ENCODE data around the gene ATAD5.
"Not testable (repeated sequence)": the region's sequence is repeated elsewhere in the genome, so short reads cannot be mapped to it uniquely, and the experiment has no call there.

ATAD5 gene

DNA sequence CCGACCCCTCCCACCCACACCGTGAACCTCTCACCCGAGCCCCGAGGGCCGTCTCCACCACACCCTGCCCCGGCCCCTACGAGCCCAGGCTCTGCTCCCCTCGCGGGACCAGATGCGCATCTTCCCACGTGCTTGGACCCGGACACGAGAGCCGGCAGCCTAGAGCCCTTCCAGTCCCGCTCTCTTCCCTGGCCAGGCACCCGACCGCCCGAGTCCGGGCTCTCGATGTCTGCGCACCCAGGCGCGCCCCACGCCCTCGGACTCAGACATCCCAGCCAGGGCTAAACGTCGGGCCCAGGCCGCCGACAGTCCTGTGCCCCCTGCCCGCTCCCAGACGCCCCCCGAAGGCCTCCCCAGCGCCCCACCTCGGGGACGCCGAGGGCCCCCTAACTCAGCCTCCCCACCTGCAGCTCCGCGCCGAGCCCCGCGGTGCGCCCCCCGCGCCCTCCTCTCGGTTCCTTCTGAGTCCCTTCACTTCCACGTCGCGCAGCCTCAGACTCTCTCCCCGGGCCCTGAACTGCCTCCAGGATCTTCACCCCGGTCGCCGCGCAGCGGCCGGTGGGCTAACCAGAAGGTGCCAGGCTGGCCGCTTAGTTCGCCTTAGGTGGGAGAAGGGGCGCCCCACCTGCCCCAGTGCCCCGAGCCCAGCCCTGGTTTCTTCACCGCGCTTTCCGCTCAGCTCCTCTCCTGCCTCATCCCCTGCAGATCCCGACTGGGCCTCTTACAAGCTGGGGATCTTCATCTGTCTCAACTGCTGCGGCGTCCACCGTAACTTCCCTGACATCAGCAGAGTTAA, 90.7 kb downstream of the ATAD5 start:
- TF ChIP-seq, protein P1, sequence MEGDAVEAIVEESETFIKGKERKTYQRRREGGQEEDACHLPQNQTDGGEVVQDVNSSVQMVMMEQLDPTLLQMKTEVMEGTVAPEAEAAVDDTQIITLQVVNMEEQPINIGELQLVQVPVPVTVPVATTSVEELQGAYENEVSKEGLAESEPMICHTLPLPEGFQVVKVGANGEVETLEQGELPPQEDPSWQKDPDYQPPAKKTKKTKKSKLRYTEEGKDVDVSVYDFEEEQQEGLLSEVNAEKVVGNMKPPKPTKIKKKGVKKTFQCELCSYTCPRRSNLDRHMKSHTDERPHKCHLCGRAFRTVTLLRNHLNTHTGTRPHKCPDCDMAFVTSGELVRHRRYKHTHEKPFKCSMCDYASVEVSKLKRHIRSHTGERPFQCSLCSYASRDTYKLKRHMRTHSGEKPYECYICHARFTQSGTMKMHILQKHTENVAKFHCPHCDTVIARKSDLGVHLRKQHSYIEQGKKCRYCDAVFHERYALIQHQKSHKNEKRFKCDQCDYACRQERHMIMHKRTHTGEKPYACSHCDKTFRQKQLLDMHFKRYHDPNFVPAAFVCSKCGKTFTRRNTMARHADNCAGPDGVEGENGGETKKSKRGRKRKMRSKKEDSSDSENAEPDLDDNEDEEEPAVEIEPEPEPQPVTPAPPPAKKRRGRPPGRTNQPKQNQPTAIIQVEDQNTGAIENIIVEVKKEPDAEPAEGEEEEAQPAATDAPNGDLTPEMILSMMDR (IDR thresholded peaks at IDR 0.05; ENCODE audit: low read depth, low read length, missing control alignments), result no peak
- DNase-seq (ENCODE audit: low read depth), result no peak
- H3K4me3 ChIP-seq (ENCODE audit: low read depth, low read length), result peak overlapping the region; percentile 51

DNA sequence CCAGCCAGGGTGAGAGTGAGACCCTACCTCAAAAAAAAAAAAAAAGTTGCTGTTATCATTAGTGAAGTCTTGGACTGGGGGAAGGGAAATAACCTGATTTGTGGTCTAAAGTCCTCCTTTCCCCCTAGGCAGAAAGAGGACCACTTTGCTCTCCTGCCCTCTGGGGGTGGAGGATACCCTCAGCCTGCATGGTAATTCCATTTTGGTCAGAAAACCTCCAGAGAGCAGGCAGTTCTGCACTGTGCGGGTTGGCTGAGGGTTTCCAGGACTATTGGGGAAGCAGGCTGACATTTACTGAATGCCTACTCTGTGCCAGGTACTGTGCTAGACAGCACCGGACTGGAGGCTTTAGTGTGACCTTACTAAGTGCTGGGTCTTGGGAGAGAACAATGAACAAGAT, 92.6 kb downstream of the ATAD5 start:
- DNase-seq (ENCODE audit: low read depth), result no peak
- TF ChIP-seq, protein P1 (IDR thresholded peaks at IDR 0.05; ENCODE audit: low read depth, low read length, missing control alignments), result no peak
- H3K4me3 ChIP-seq (ENCODE audit: low read depth, low read length), result no peak overlapping the region

DNA sequence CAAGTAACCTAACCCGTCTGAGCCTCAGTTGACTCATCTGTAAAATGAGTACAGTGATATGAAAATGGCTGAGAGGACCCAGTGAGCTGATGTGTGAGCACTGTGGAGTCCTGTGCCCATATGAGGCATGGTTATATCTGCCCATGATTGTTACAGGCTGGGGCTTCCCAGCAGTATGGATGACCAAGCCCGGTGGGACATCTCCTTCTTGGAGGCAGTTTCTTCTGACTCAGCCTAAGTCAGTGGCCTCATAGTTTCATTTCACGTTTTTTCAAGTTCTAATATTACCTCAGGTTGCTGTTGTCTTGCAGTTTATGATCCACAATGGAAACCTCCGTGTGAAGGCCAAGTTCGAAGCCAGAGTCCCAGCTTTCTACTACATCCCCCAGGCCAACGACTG, 94.8 kb downstream of the ATAD5 start:
- TF ChIP-seq, protein P1 (IDR thresholded peaks at IDR 0.05; ENCODE audit: low read depth, low read length, missing control alignments), result no peak
- no peak for DNase-seq (ENCODE audit: low read depth)
- H3K4me3 ChIP-seq (ENCODE audit: low read depth, low read length), result no peak overlapping the region

DNA sequence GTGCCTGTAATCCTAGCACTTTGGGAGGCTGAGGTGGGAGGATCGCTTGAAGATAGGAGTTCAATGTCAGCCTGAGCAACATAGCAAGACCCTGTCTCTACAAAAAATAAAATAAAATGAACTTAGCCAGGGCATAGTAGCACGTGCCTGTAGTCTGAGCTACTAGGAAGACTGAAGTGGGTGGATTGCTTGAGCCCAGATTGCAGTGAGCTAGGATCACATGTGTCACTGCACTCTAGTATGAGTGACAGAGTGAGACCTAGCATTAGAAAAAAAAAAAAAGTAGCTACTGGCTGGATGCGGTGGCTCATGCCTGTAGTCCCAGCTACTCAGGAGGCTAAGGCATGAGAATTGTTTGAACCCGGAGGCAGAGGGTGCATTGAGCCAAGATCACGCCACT, 96.0 kb downstream of the ATAD5 start:
- H3K4me3 ChIP-seq (ENCODE audit: low read depth, low read length), result no peak overlapping the region
- DNase-seq (ENCODE audit: low read depth), result no peak
- TF ChIP-seq, protein P1 (IDR thresholded peaks at IDR 0.05; ENCODE audit: low read depth, low read length, missing control alignments), result no peak

DNA sequence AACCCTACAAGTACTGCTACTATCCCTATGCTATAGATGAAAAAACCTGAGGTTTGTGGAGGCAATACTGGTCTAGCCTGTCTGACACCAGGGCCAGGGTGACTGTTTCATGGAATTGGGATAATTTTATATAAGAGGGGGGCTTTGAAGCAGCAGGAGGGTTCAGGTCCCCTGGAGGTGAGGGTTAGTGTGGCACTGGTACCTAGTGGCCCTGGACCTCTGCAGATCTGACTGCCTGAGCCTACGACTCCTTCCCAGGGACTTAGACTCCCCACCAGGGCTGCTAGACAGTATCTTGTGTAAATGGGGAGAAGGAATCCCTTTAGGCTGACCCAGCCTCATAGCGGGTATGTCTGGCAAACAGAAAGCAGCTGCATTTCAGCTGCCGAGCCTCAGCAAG, 96.8 kb downstream of the ATAD5 start:
- TF ChIP-seq, protein P1 (IDR thresholded peaks at IDR 0.05; ENCODE audit: low read depth, low read length, missing control alignments), result no peak
- H3K4me3 ChIP-seq (ENCODE audit: low read depth, low read length), result no peak overlapping the region
- DNase-seq (ENCODE audit: low read depth), result no peak

DNA sequence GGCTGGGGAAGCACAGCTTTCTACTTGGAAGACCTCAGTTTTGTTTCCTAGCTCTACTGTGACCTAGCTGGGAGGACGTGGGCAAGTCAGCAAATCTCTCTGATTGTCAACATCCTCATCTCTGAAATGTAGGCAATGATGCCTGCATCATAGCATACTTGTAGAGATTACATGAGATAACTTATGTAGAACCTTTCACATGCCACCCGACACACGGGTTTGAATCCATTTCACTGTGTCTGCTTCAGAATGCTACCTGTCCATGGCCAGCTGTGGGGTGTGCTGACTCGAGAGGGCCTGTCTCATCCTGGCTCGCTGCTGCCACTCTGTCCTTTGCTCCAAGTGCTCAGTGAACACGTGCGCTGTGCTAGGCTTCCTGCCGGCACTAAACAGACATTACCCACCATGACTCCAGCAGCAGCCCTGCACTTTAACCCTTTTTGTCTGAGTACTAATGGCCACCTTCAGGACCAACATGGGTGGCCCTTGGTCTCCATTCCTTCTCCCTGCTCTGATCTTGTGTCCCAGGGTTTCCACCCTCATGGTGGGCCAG, 97.4 kb downstream of the ATAD5 start:
- H3K4me3 ChIP-seq (ENCODE audit: low read depth, low read length), result no peak overlapping the region
- TF ChIP-seq, protein P1 (IDR thresholded peaks at IDR 0.05; ENCODE audit: low read depth, low read length, missing control alignments), result no peak
- DNase-seq (ENCODE audit: low read depth), result no peak

DNA sequence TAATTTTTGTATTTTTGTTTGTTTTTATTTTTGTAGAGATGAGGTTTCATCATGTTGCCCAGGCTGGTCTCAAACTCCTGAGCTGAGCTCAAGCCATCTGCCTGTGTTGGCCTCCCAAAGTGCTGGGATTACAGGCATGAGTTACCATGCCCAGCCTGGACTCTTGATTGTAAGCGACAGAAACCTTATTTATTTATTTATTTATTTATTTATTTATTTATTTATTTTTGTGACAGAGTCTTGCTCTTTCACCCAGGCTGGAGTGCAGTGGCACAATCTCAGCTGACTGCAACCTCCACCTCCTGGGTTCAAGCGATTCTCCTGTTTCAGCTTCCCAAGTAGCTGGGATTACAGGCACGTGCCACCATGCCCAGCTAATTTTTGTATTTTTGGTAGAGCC, 98.1 kb downstream of the ATAD5 start:
- DNase-seq (ENCODE audit: low read depth), result not testable (repeated sequence)

More for the DNA sequence above, 98.1 kb downstream of the ATAD5 start:
- not testable (repeated sequence) for H3K4me3 ChIP-seq (ENCODE audit: low read depth, low read length)
